Measurements from ENCODE around the gene SETD3. TPM values are rescaled to one million over a fixed set of nuclear protein-coding genes. Genes with fewer than 3 reads are reported as not detected.

Gene SETD3
- total and polyA plus RNA-seq, 10 of the 15 experiments (the other 5 are each of a cell fraction or from before 2014, with no cell fraction given), result 11.3 to 44.2 (median 36.5) TPM

- intact Hi-C loops (cut with micrococcal nuclease; ENCODE audit: unreplicated experiment), result loop anchor here (2.0 kb wide), 1 partner anchor 373 kb away; no protein-coding TSS in a partner anchor
- no peak for FAIRE-seq
- no TSS peak for BruUV-seq (replicated peaks)
- ChIA-PET SMC1A (ENCODE audit: uncharacterized antibody, unreplicated experiment) (interaction anchor here (1.2 kb wide), 1 partner anchor 109 kb away, joined by 4 read pairs; no protein-coding TSS in a partner anchor), POLR2A (interaction anchor here (0.6 kb wide), 1 partner anchor 313 kb away, joined by 3 read pairs; no protein-coding TSS in a partner anchor), RAD21 (ENCODE audit: unreplicated experiment) (interaction anchor here (0.6 to 1.1 kb wide), 3 partner anchors 109 to 1646 kb away, joined by 3 to 7 read pairs (median 3); no protein-coding TSS in a partner anchor), CTCF (interaction anchor here (0.6 to 1.1 kb wide), 3 partner anchors 106 to 111 kb away, joined by 3 to 10 read pairs (median 4); no protein-coding TSS in a partner anchor)
- Histone ChIP-seq H3K9ac (ENCODE audit: control insufficient read depth, insufficient read depth, low read length) (no peak overlapping the region), H3K27ac (ENCODE audit: control insufficient read depth, insufficient read depth) (no peak overlapping the region), H2AFZ (ENCODE audit: control insufficient read depth, low read depth, low read length) (no peak overlapping the region), H3K9me3 (replicated peaks; ENCODE audit: control insufficient read depth, insufficient read depth, low read length) (no peaks in the 10 kb centered on the region), H3K4me1 (ENCODE audit: control insufficient read depth, insufficient read depth, low read length) (no peaks in the 10 kb centered on the region), H3K4me3 (no peak overlapping the region), H4K20me1 (ENCODE audit: control insufficient read depth, insufficient read depth) (no peaks in the 10 kb centered on the region), H3K36me3 (ENCODE audit: control insufficient read depth in 2 of 2, insufficient read depth in 2 of 2, low read length in 1 of 2) (peaks cover 0 to 3% of the 10 kb centered on the region in 2 experiments; a peak in 2 of 4 replicates), H3K79me2 (ENCODE audit: control insufficient read depth, insufficient read depth, low read length) (no peaks in the 10 kb centered on the region), H3K27me3 (replicated peaks in 1 of 2; ENCODE audit: control insufficient read depth in 2 of 2, insufficient read depth in 2 of 2, low read length in 1 of 2) (no peaks in the 10 kb centered on the region), H3K4me2 (ENCODE audit: control insufficient read depth, insufficient read depth) (no peak overlapping the region)
- WGBS (ENCODE audit: insufficient coverage, insufficient replicate concordance, low lambda C conversion rate, missing lambda C conversion rate), result 49% methylated on average over 8 of the region's 8 CpGs
- in situ Hi-C loops (cut with MboI), result no loop called here
- DNase-seq (ENCODE audit: low read depth, low spot score), result no peak
- ATAC-seq, result no peak
- TF ChIP-seq IRF4 (IDR thresholded peaks at IDR 0.05; ENCODE audit: low read depth, low read length) (no peak), NR2C1 (IDR thresholded peaks at IDR 0.05) (no peak), JUNB (IDR thresholded peaks at IDR 0.05) (no peak), RBBP5 (conservative IDR thresholded peaks at IDR 0.05) (no peak), RCOR1 (conservative IDR thresholded peaks at IDR 0.05; ENCODE audit: low read depth, low read length) (no peak), NRF1 (conservative IDR thresholded peaks at IDR 0.05; ENCODE audit: low read depth, low read length) (no peak), DPF2 (IDR thresholded peaks at IDR 0.05) (no peak), POLR2AphosphoS2 (IDR thresholded peaks at IDR 0.05; ENCODE audit: low read depth, low read length) (no peak), RFX5 (IDR thresholded peaks at IDR 0.05; ENCODE audit: low read depth, low read length) (no peak), TAF1 (IDR thresholded peaks at IDR 0.05; ENCODE audit: borderline replicate concordance, low read depth, low read length) (no peak), E2F4 (IDR thresholded peaks at IDR 0.05; ENCODE audit: low read depth, low read length) (no peak), SKIL (IDR thresholded peaks at IDR 0.05; ENCODE audit: low read depth, poor library complexity, severe bottlenecking) (no peak), EP300 (IDR thresholded peaks at IDR 0.05; ENCODE audit: borderline replicate concordance in 1 of 2, control insufficient read depth in 1 of 2, low read depth in 2 of 2, low read length in 2 of 2) (no peak), RAD21 (IDR thresholded peaks at IDR 0.05; ENCODE audit: insufficient read depth, low read depth, low read length) (no peak), IRF5 (IDR thresholded peaks at IDR 0.05; ENCODE audit: borderline replicate concordance) (no peak)
Measured at GRCh38 chr14:99519347-99519881, 38.8 kb upstream of the SETD3 start.

Measured in GM12878 (cell line).